HepG2 (cell line): ENCODE data around the gene ALLC.

Experiments
- ATF2 ChIP-seq: sonication (generic); formaldehyde crosslinking; IDR thresholded peaks from 2 replicates; pipeline ENCODE4 v1.4.0; 2020; ENCODE audit warnings: missing genetic modification reagents
- GABPA ChIP-seq, 2 experiments: IDR thresholded peaks; 2 replicates each; pipeline ENCODE4 v1.6.1; 2011 to 2016; ENCODE audit warnings: low read depth in 2 of 2, low read length in 1 of 2, missing biosample characterization in 1 of 2, missing genetic modification characterization in 1 of 2
- HNRNPK ChIP-seq: fragments of 200-400 bp; formaldehyde crosslinking; IDR thresholded peaks from 2 replicates; pipeline ENCODE4 v1.6.1; 2018; ENCODE audit warnings: low read length, low read depth, moderate library complexity, mild to moderate bottlenecking; ENCODE audit not compliant: poor library complexity, severe bottlenecking
- HOXA5 ChIP-seq: sonication (generic); formaldehyde crosslinking; IDR thresholded peaks from 2 replicates; pipeline ENCODE4 v1.4.0; 2020; ENCODE audit warnings: missing genetic modification reagents
- SRF ChIP-seq: IDR thresholded peaks from 2 replicates; pipeline ENCODE4 v1.6.1; 2011; ENCODE audit warnings: mild to moderate bottlenecking, low read depth, low read length, moderate library complexity
- ZNF660 ChIP-seq: sonication (generic); formaldehyde crosslinking; IDR thresholded peaks from 2 replicates; pipeline ENCODE4 v1.5.1; 2020; ENCODE audit warnings: mild to moderate bottlenecking, low read depth, missing genetic modification reagents, borderline replicate concordance
- ZNF792 ChIP-seq: IDR thresholded peaks from 2 replicates; pipeline ENCODE4 v1.6.1; 2016

- TF ChIP-seq HOXA5 (CRISPR knock-in tag) = no peak
- no peak for TF ChIP-seq ATF2 (CRISPR knock-in tag)
- TF ChIP-seq GABPA (IDR thresholded peaks at IDR 0.05; ENCODE audit: low read depth, low read length) = no peak
- TF ChIP-seq GABPA (CRISPR knock-in tag; IDR thresholded peaks at IDR 0.05; ENCODE audit: low read depth) = no peak
- no peak for TF ChIP-seq SRF
- TF ChIP-seq ZNF792 (CRISPR knock-in tag) = no peak
- TF ChIP-seq ZNF660 = no peak
- TF ChIP-seq HNRNPK = no peak
Observed at GRCh38 chr2:3667151-3667631, 9.2 kb downstream of the ALLC start.
